ENCODE data around the gene KANSL1.

GRCh38 chr17:46157443-46158062 lies 35.7 kb downstream of the KANSL1 start:
- no peak for TF ChIP-seq CTCF (IDR thresholded peaks at IDR 0.05)
- no peak for TF ChIP-seq POLR2A (IDR thresholded peaks at IDR 0.05)
- TF ChIP-seq POLR2AphosphoS5 (IDR thresholded peaks at IDR 0.05): peak; percentile 43
- TF ChIP-seq EP300 (IDR thresholded peaks at IDR 0.05): no peak

All from gastroesophageal sphincter (tissue), 3 donors.